HepG2 (cell line): ENCODE measurements around the gene MAT2A. TPM values are rescaled to one million over a fixed set of nuclear protein-coding genes. Genes with fewer than 3 reads are reported as not detected.

Source experiments
- AHDC1 ChIP-seq: sonication (generic); formaldehyde crosslinking; IDR thresholded peaks from 2 replicates; pipeline ENCODE4 v1.5.1; 2020; ENCODE audit warnings: mild to moderate bottlenecking, missing genetic modification reagents, borderline replicate concordance
- CBX1 ChIP-seq: IDR thresholded peaks from one replicate; pipeline ENCODE4 v1.6.1; 2016; ENCODE audit warnings: antibody characterized with exemption, low read depth
- DMAP1 ChIP-seq: IDR thresholded peaks from 2 replicates; pipeline ENCODE4 v1.6.1; 2016
- FOXK2 ChIP-seq: fragments of 450-650 bp; IDR thresholded peaks from 2 replicates; pipeline ENCODE4 v1.6.1; 2016
- HOXD1 ChIP-seq: sonication (generic); formaldehyde crosslinking; IDR thresholded peaks from 2 replicates; pipeline ENCODE4 v1.5.0; 2020; ENCODE audit warnings: missing genetic modification reagents
- KDM3A ChIP-seq: IDR thresholded peaks from 2 replicates; pipeline ENCODE4 v1.6.1; 2018; ENCODE audit warnings: low read depth, missing compliant biosample characterization
- KDM6A ChIP-seq: IDR thresholded peaks from 2 replicates; pipeline ENCODE4 v1.6.1; 2016; ENCODE audit warnings: low read depth
- MIER2 ChIP-seq: IDR thresholded peaks from 2 replicates; pipeline ENCODE4 v1.6.1; 2016; ENCODE audit warnings: missing biosample characterization, missing genetic modification reagents
- RBM39 ChIP-seq: fragments of 200-400 bp; formaldehyde crosslinking; IDR thresholded peaks from one replicate; pipeline ENCODE4 v1.6.1; 2018; ENCODE audit warnings: antibody characterized with exemption, mild to moderate bottlenecking, low read depth, low read length; ENCODE audit not compliant: poor library complexity, severe bottlenecking
- RNF219 ChIP-seq: sonication (generic); formaldehyde crosslinking; IDR thresholded peaks from 2 replicates; pipeline ENCODE4 v1.5.0; 2020; ENCODE audit warnings: mild to moderate bottlenecking, missing genetic modification reagents
- SAP130 ChIP-seq: IDR thresholded peaks from 2 replicates; pipeline ENCODE4 v1.6.1; 2016; ENCODE audit warnings: low read depth
- SMAD3 ChIP-seq: sonication (generic); formaldehyde crosslinking; IDR thresholded peaks from 2 replicates; pipeline ENCODE4 v1.4.0; 2020; ENCODE audit warnings: missing genetic modification reagents
- ZBTB25 ChIP-seq: IDR thresholded peaks from 2 replicates; pipeline ENCODE4 v1.6.1; 2018; ENCODE audit warnings: missing genetic modification reagents
- ZNF414 ChIP-seq: sonication (generic); formaldehyde crosslinking; IDR thresholded peaks from 2 replicates; pipeline ENCODE4 v1.5.0; 2020; ENCODE audit warnings: missing genetic modification reagents
- ZNF510 ChIP-seq: sonication (generic); formaldehyde crosslinking; IDR thresholded peaks from 2 replicates; pipeline ENCODE4 v1.4.0; 2020; ENCODE audit warnings: low read depth, mild to moderate bottlenecking, missing genetic modification reagents
- ZNF704 ChIP-seq: sonication (generic); formaldehyde crosslinking; IDR thresholded peaks from 2 replicates; pipeline ENCODE4 v1.8.1; 2023; ENCODE audit warnings: mild to moderate bottlenecking, inconsistent platforms, moderate library complexity, missing genetic modification reagents, borderline replicate concordance
- ZNF775 ChIP-seq: sonication (generic); formaldehyde crosslinking; IDR thresholded peaks from 2 replicates; pipeline ENCODE4 v1.4.0; 2020; ENCODE audit warnings: missing genetic modification reagents, mild to moderate bottlenecking, moderate library complexity, borderline replicate concordance
- ZNF83 ChIP-seq: sonication (generic); formaldehyde crosslinking; IDR thresholded peaks from 2 replicates; pipeline ENCODE4 v1.4.0; 2020; ENCODE audit warnings: missing genetic modification reagents, mild to moderate bottlenecking, borderline replicate concordance
- polyA plus RNA-seq, 8 experiments: library from polyadenylated mRNA; depleted of rRNA in 3 of 8; stranded (reverse) in 7 of 8; unstranded in 1 of 8; fragments of >200 nt; fragmentation: Illumina TruSeq in 4 of 8; extraction: Trizol in 4 of 8; gene quantifications; 2 replicates each; pipeline versions ENCODE4 v1.2.1 to v1.2.3, GENCODE V29; 2011 to 2016; ENCODE audit warnings: low read depth in 4 of 8, missing spikeins in 1 of 8, mixed read lengths in 1 of 8; ENCODE audit not compliant: insufficient read depth in 1 of 8
- total RNA-seq, 5 experiments: library from RNA; depleted of rRNA; stranded (reverse); fragments of >200 nt; fragmentation: Illumina TruSeq; extraction: Trizol; gene quantifications; 2 replicates each; pipeline ENCODE4 v1.2.3, GENCODE V29; 2016; ENCODE audit warnings: low read depth in 1 of 5

MAT2A gene
- total and polyA plus RNA-seq, 2 of the 13 experiments (the other 11 are each of a cell fraction or from before 2014, with no cell fraction given), result 155 to 331 TPM

GRCh38 chr2:85578243-85579180 is 39.5 kb downstream of the MAT2A start (continued):
- no peak for TF ChIP-seq ZNF83 (CRISPR knock-in tag)
- TF ChIP-seq ZBTB25 (CRISPR knock-in tag), result no peak
- TF ChIP-seq MIER2 (CRISPR knock-in tag), result no peak
- TF ChIP-seq CBX1, result no peak
- TF ChIP-seq DMAP1 (CRISPR knock-in tag), result 0 out of 2 replicates have a peak, but pooled peaks have one; percentile 63
- TF ChIP-seq KDM6A (CRISPR knock-in tag), result no peak
- no peak for TF ChIP-seq FOXK2
- peak; percentile 53; the same call in 1 of the 2 replicates for TF ChIP-seq SAP130 (CRISPR knock-in tag)
- no peak for TF ChIP-seq HOXD1 (CRISPR knock-in tag)
- TF ChIP-seq KDM3A (CRISPR knock-in tag), result no peak
- peak; percentile 36; the same call in 1 of the 2 replicates for TF ChIP-seq ZNF414
- no peak for TF ChIP-seq SMAD3 (CRISPR knock-in tag)
- TF ChIP-seq ZNF775 (CRISPR knock-in tag), result no peak
- 0 out of 2 replicates have a peak, but pooled peaks have one; percentile 18 for TF ChIP-seq ZNF510 (CRISPR knock-in tag)
- no peak for TF ChIP-seq RBM39
- 0 out of 2 replicates have a peak, but pooled peaks have one; percentile 51 for TF ChIP-seq ZNF704
- TF ChIP-seq AHDC1 (CRISPR knock-in tag), result peak; percentile 54; the same call in 1 of the 2 replicates
- TF ChIP-seq RNF219, result 0 out of 2 replicates have a peak, but pooled peaks have one; percentile 17
